IMR-90 (cell line): ENCODE results near the gene ANKRD11.

ENCODE experiments used
- CEBPB ChIP-seq: IDR thresholded peaks from 2 replicates; pipeline ENCODE4 v1.6.1; 2012; ENCODE audit warnings: low read depth, low read length, improper control_type of control experiment
- MXI1 ChIP-seq: IDR thresholded peaks from 2 replicates; pipeline ENCODE4 v1.6.1; 2012; ENCODE audit warnings: low read depth, mild to moderate bottlenecking, low read length, moderate library complexity, borderline replicate concordance
- NFE2L2 ChIP-seq: fragments of 150-350 bp; IDR thresholded peaks from 2 replicates; pipeline ENCODE4 v1.6.1; 2016; ENCODE audit warnings: low read depth, mild to moderate bottlenecking, low read length
- RFX5 ChIP-seq: IDR thresholded peaks from 2 replicates; pipeline ENCODE4 v1.8.0; 2012; ENCODE audit warnings: low read depth, mild to moderate bottlenecking, low read length, moderate library complexity
- TF ChIP-seq, protein P1 (sequence below): conservative IDR thresholded peaks from 2 replicates; pipeline ENCODE4 v1.5.1; 2012; ENCODE audit warnings: mild to moderate bottlenecking, low read depth, low read length, improper control_type of control experiment

GRCh38 chr16:89303617-89304016, 186.7 kb downstream of the ANKRD11 start:
- TF ChIP-seq RFX5 = no peak
- no peak for TF ChIP-seq CEBPB
- TF ChIP-seq NFE2L2 = no peak
- TF ChIP-seq, protein P1, sequence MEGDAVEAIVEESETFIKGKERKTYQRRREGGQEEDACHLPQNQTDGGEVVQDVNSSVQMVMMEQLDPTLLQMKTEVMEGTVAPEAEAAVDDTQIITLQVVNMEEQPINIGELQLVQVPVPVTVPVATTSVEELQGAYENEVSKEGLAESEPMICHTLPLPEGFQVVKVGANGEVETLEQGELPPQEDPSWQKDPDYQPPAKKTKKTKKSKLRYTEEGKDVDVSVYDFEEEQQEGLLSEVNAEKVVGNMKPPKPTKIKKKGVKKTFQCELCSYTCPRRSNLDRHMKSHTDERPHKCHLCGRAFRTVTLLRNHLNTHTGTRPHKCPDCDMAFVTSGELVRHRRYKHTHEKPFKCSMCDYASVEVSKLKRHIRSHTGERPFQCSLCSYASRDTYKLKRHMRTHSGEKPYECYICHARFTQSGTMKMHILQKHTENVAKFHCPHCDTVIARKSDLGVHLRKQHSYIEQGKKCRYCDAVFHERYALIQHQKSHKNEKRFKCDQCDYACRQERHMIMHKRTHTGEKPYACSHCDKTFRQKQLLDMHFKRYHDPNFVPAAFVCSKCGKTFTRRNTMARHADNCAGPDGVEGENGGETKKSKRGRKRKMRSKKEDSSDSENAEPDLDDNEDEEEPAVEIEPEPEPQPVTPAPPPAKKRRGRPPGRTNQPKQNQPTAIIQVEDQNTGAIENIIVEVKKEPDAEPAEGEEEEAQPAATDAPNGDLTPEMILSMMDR = no peak
- TF ChIP-seq MXI1 = no peak
